GM23338 (cell line): ENCODE measurements around the gene KIAA1671. TPM values are rescaled to one million over a fixed set of nuclear protein-coding genes. Genes with fewer than 3 reads are reported as not detected.
A peak's percentile ranks its signal among the peaks of the same experiment; 100 is the strongest.

ENCODE experiments used
- ATAC-seq: fragments of 200-7000 bp; cut with Tn5 transposase; 3 replicates; pipeline ENCODE4 v1.9.1; 2020
- DNase-seq: peaks from one replicate; pipeline ENCODE4 v3.0.0-alpha.2; 2015; ENCODE audit warnings: low spot score
- H2AFZ ChIP-seq: fragments of 200-600 bp; sonication (generic); 2 replicates; pipeline ENCODE4 v1.8.0; 2016; ENCODE audit warnings: antibody characterized with exemption, mild to moderate bottlenecking, moderate library complexity
- H3F3A ChIP-seq: fragments of 200-600 bp; sonication (generic); replicated peaks from 2 replicates; pipeline ENCODE4 v1.8.0; 2017; ENCODE audit warnings: antibody characterized with exemption, mixed run types, low read depth
- H3K27ac ChIP-seq: fragments of 200-600 bp; sonication (generic); 2 replicates; pipeline ENCODE4 v1.6.1; 2016; ENCODE audit warnings: low read depth
- H3K27me3 ChIP-seq: fragments of 200-600 bp; sonication (generic); 2 replicates; pipeline ENCODE4 v1.8.0; 2016; ENCODE audit warnings: mild to moderate bottlenecking, mixed run types, moderate library complexity; ENCODE audit not compliant: insufficient read depth
- H3K36me3 ChIP-seq: fragments of 200-600 bp; sonication (generic); 2 replicates; pipeline ENCODE4 v1.8.0; 2016; ENCODE audit warnings: mild to moderate bottlenecking; ENCODE audit not compliant: insufficient read depth
- H3K4me1 ChIP-seq: fragments of 200-600 bp; sonication (generic); 2 replicates; pipeline ENCODE4 v1.8.0; 2016; ENCODE audit warnings: mild to moderate bottlenecking, moderate library complexity; ENCODE audit not compliant: insufficient read depth
- H3K4me2 ChIP-seq: fragments of 200-600 bp; sonication (generic); 2 replicates; pipeline ENCODE4 v1.7.1; 2017; ENCODE audit warnings: mixed run types
- H3K4me3 ChIP-seq: fragments of 200-600 bp; sonication (generic); 2 replicates; pipeline ENCODE4 v1.6.1; 2016; ENCODE audit warnings: mixed run types
- H3K79me2 ChIP-seq: fragments of 200-600 bp; sonication (generic); replicated peaks from 2 replicates; pipeline ENCODE4 v1.8.0; 2017; ENCODE audit warnings: mild to moderate bottlenecking; ENCODE audit not compliant: insufficient read depth
- H3K9me2 ChIP-seq: fragments of 200-600 bp; sonication (generic); 2 replicates; pipeline ENCODE4 v1.8.0; 2017; ENCODE audit not compliant: insufficient read depth
- H4K20me1 ChIP-seq: fragments of 200-600 bp; sonication (generic); replicated peaks from 2 replicates; pipeline ENCODE4 v1.8.0; 2017; ENCODE audit warnings: mild to moderate bottlenecking; ENCODE audit not compliant: insufficient read depth
- H3K27ac Mint-ChIP-seq: 2 replicates; pipeline ENCODE4 v1.8.0; 2020; ENCODE audit warnings: inconsistent platforms, mild to moderate bottlenecking, moderate library complexity, mixed read lengths
- H3K27me3 Mint-ChIP-seq: 3 replicates; pipeline ENCODE4 v1.8.0; 2022; ENCODE audit warnings: low read depth, mild to moderate bottlenecking, moderate library complexity, mixed read lengths, inconsistent platforms; ENCODE audit not compliant: insufficient read depth, poor library complexity
- H3K36me3 Mint-ChIP-seq: 3 replicates; pipeline ENCODE4 v1.8.0; 2021; ENCODE audit warnings: low read depth, mild to moderate bottlenecking, inconsistent platforms, moderate library complexity, mixed read lengths
- H3K4me1 Mint-ChIP-seq: 3 replicates; pipeline ENCODE4 v1.8.0; 2020; ENCODE audit warnings: mild to moderate bottlenecking, inconsistent platforms, mixed read lengths
- H3K4me3 Mint-ChIP-seq: 3 replicates; pipeline ENCODE4 v1.8.0; 2021; ENCODE audit warnings: moderate library complexity, mild to moderate bottlenecking, inconsistent platforms, mixed read lengths
- H3K9me3 Mint-ChIP-seq: 3 replicates; pipeline ENCODE4 v1.8.0; 2020; ENCODE audit warnings: moderate library complexity, mild to moderate bottlenecking, inconsistent platforms, mixed read lengths
- CREB1 ChIP-seq: fragments of 250-450 bp; sonication (Bioruptor Pico); IDR thresholded peaks from 2 replicates; pipeline ENCODE4 v1.5.0; 2020; ENCODE audit warnings: low read depth, mild to moderate bottlenecking, moderate library complexity
- EZH2 ChIP-seq: fragments of 200-600 bp; sonication (generic); IDR thresholded peaks from one replicate; pipeline ENCODE4 v1.8.0; 2017; ENCODE audit warnings: antibody characterized with exemption, mild to moderate bottlenecking, low read depth; ENCODE audit not compliant: unreplicated experiment
- EZH2phosphoT487 ChIP-seq: fragments of 200-600 bp; sonication (generic); IDR thresholded peaks from one replicate; pipeline ENCODE4 v1.8.1; 2018; ENCODE audit warnings: antibody characterized with exemption; ENCODE audit not compliant: unreplicated experiment
- JUNB ChIP-seq: IDR thresholded peaks from one replicate; pipeline ENCODE4 v1.6.1; 2016; ENCODE audit warnings: antibody characterized with exemption; ENCODE audit not compliant: unreplicated experiment
- POLR2AphosphoS5 ChIP-seq: IDR thresholded peaks from 2 replicates; pipeline ENCODE4 v1.6.1; 2016; ENCODE audit warnings: antibody characterized with exemption, low read depth
- ZNF114 ChIP-seq: fragments of 250-450 bp; sonication (Bioruptor Pico); IDR thresholded peaks from 2 replicates; pipeline ENCODE4 v1.5.0; 2020; ENCODE audit warnings: mild to moderate bottlenecking, moderate library complexity
- ZNF331 ChIP-seq: fragments of 250-450 bp; sonication (Bioruptor Pico); IDR thresholded peaks from 2 replicates; pipeline ENCODE4 v1.5.0; 2020; ENCODE audit warnings: low read depth, mild to moderate bottlenecking, moderate library complexity
- polyA plus RNA-seq: library from polyadenylated mRNA; unstranded; fragments of >200 nt; fragmentation: Nextera tagmentation; extraction: Ambion mirVana; gene quantifications from 2 replicates; pipeline ENCODE4 v1.2.1, GENCODE V29; 2016
- total RNA-seq: library from RNA; depleted of rRNA; stranded (reverse); fragments of >200 nt; shearing (Covaris generic); gene quantifications from 2 replicates; pipeline ENCODE4 v1.2.3, GENCODE V29; 2014
- TF ChIP-seq, protein P1 (sequence below), 2 experiments: fragments of 200-600 bp in 1 of 2; sonication (generic) in 1 of 2; conservative IDR thresholded peaks; 2 replicates each; pipeline versions ENCODE4 v1.5.1 to v1.6.1; 2016 to 2017; ENCODE audit warnings: antibody characterized with exemption in 2 of 2, low read depth in 2 of 2, mild to moderate bottlenecking in 2 of 2, moderate library complexity in 1 of 2
- TF ChIP-seq, protein P2 (sequence below): IDR thresholded peaks from one replicate; pipeline ENCODE4 v1.6.1; 2018; ENCODE audit warnings: antibody characterized with exemption; ENCODE audit not compliant: unreplicated experiment
- TF ChIP-seq, protein P3 (sequence below): IDR thresholded peaks from 2 replicates; pipeline ENCODE4 v1.6.1; 2016; ENCODE audit warnings: antibody characterized with exemption

Gene KIAA1671
- total and polyA plus RNA-seq, 2 experiments from 2014 or later: 6.1 to 27.2 TPM

DNA sequence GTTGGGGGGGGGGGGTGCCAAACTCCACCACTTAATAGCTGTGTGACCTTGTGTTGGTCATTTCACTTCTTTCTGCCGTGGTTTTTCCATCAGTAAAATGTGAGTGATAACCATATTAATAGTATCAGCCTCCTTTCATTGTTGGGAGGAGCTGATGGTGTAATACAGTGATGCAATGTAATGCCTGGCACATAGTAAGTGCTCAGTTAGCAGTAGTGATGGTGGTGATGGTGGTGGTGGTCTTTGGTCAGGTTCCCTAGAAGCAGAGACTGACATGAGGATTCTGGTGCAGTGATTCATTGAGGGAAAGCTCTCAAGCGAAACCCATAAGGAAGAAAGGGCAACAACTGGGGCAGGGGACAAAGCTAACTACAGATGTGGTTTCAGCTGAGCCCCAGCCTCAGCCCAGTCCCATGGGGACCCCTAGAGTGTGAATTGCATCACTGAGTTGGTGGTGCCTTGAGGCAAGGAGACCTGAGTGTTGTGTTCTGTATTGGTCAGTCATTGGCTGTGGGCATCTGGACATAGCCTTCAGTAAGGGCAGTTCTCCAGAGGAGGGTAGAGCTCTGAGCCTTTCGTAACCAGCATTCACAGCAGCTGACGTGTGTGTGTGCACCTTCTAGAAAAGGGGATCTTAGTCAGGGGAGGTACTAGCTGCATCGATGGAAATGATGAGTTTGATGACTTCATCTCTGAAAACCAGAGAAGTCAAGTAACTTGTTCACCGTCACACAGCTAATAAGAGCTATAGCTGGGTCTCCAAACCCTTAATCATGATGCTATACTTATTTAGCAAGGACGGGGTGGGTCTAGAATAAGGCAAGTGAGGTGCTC, 153.5 kb downstream of the KIAA1671 start:
- Histone ChIP-seq H3K4me1 (peaks cover 6% of the 10 kb centered on the region; the same call in 1 of the 2 replicates), H3K4me3 (no peak overlapping the region), H2AFZ (no peak overlapping the region), H4K20me1 (no peaks in the 10 kb centered on the region; the same call in 1 of the 2 replicates), H3K27ac (no peak overlapping the region), H3K36me3 (no peaks in the 10 kb centered on the region), H3K27me3 (no peaks in the 10 kb centered on the region), H3K79me2 (no peaks in the 10 kb centered on the region), H3F3A (peaks cover 2% of the 10 kb centered on the region; the same call in 1 of the 2 replicates), H3K4me2 (no peak overlapping the region), H3K9me2 (no peaks in the 10 kb centered on the region)
- H3K4me3 Mint-ChIP-seq: no peak overlapping the region
- ATAC-seq (no peak), DNase-seq (no peak)
- no peaks in the 10 kb centered on the region; the same call in 2 of the 3 replicates for H3K9me3 Mint-ChIP-seq
- H3K27me3 Mint-ChIP-seq: peaks cover 5% of the 10 kb centered on the region
- TF ChIP-seq, protein P1, sequence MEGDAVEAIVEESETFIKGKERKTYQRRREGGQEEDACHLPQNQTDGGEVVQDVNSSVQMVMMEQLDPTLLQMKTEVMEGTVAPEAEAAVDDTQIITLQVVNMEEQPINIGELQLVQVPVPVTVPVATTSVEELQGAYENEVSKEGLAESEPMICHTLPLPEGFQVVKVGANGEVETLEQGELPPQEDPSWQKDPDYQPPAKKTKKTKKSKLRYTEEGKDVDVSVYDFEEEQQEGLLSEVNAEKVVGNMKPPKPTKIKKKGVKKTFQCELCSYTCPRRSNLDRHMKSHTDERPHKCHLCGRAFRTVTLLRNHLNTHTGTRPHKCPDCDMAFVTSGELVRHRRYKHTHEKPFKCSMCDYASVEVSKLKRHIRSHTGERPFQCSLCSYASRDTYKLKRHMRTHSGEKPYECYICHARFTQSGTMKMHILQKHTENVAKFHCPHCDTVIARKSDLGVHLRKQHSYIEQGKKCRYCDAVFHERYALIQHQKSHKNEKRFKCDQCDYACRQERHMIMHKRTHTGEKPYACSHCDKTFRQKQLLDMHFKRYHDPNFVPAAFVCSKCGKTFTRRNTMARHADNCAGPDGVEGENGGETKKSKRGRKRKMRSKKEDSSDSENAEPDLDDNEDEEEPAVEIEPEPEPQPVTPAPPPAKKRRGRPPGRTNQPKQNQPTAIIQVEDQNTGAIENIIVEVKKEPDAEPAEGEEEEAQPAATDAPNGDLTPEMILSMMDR (conservative IDR thresholded peaks at IDR 0.05; ENCODE audit: low read depth in 2 of 2): 0 out of 4 replicates have a peak, but pooled peaks of 1 of the 2 experiments have one; percentile 1
- TF ChIP-seq POLR2AphosphoS5 (no peak), EZH2phosphoT487 (no peak), JUNB (no peak)
- no peak overlapping the region for H3K27ac Mint-ChIP-seq
- H3K36me3 Mint-ChIP-seq: no peaks in the 10 kb centered on the region
- H3K4me1 Mint-ChIP-seq: peaks cover 7% of the 10 kb centered on the region

DNA sequence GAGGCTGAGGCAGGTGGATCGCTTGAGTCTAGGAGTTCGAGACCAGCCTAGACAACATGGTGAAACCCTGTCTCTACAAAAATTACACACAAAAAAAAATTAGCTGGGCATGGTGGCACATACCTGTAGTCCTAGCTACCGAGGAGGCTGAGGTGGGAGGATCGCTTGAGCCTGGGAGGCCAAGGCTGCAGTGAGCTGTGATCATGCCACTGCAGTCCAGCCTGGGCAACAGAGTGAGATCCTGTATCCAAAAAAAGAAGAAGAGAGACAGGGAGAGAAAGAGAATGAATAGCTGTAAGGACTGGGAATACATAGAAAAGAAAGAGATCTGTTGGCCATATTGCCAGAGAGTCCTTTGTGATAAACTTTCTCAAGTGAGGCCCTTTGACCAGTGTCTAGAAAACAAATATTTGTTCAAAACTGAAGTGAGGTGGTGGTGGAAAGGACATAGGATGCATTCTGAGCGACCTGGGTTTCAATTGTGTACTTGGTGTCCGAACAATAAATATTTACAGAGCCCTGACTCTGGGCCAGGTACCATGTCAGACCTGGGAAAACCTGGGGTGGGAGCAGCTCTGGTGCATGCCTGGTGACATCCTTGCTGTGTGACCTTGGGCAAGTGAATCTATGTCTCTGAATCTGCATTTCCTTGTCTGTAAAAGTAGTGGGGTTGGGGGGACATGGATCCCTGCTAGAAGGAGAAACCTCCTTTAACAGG, 157.5 kb downstream of the KIAA1671 start:
- Histone ChIP-seq H3K4me2 (peak overlapping the region; percentile 95; the same call in 1 of the 2 replicates), H3K9me2 (no peaks in the 10 kb centered on the region), H3K4me1 (peaks cover 19% of the 10 kb centered on the region), H2AFZ (no peak overlapping the region), H3K4me3 (peak overlapping the region; percentile 86), H3K27ac (peak overlapping the region; percentile 94; the same call in 1 of the 2 replicates), H3K79me2 (no peaks in the 10 kb centered on the region), H3F3A (peaks cover 2% of the 10 kb centered on the region; the same call in 1 of the 2 replicates), H3K27me3 (no peaks in the 10 kb centered on the region), H4K20me1 (no peaks in the 10 kb centered on the region; the same call in 1 of the 2 replicates), H3K36me3 (no peaks in the 10 kb centered on the region)
- ATAC-seq (no peak), DNase-seq (no peak)
- peaks cover 4% of the 10 kb centered on the region for H3K27me3 Mint-ChIP-seq
- H3K36me3 Mint-ChIP-seq: no peaks in the 10 kb centered on the region
- H3K27ac Mint-ChIP-seq: no peak overlapping the region; the same call in 1 of the 2 replicates
- peaks cover 27% of the 10 kb centered on the region for H3K4me1 Mint-ChIP-seq
- peak overlapping the region; percentile 80 for H3K4me3 Mint-ChIP-seq
- no peaks in the 10 kb centered on the region; the same call in 2 of the 3 replicates for H3K9me3 Mint-ChIP-seq
- no peak for TF ChIP-seq POLR2AphosphoS5
- TF ChIP-seq, protein P2, sequence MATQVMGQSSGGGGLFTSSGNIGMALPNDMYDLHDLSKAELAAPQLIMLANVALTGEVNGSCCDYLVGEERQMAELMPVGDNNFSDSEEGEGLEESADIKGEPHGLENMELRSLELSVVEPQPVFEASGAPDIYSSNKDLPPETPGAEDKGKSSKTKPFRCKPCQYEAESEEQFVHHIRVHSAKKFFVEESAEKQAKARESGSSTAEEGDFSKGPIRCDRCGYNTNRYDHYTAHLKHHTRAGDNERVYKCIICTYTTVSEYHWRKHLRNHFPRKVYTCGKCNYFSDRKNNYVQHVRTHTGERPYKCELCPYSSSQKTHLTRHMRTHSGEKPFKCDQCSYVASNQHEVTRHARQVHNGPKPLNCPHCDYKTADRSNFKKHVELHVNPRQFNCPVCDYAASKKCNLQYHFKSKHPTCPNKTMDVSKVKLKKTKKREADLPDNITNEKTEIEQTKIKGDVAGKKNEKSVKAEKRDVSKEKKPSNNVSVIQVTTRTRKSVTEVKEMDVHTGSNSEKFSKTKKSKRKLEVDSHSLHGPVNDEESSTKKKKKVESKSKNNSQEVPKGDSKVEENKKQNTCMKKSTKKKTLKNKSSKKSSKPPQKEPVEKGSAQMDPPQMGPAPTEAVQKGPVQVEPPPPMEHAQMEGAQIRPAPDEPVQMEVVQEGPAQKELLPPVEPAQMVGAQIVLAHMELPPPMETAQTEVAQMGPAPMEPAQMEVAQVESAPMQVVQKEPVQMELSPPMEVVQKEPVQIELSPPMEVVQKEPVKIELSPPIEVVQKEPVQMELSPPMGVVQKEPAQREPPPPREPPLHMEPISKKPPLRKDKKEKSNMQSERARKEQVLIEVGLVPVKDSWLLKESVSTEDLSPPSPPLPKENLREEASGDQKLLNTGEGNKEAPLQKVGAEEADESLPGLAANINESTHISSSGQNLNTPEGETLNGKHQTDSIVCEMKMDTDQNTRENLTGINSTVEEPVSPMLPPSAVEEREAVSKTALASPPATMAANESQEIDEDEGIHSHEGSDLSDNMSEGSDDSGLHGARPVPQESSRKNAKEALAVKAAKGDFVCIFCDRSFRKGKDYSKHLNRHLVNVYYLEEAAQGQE: no peak
- no peak for TF ChIP-seq ZNF114 (CRISPR knock-in tag)
- TF ChIP-seq EZH2: no peak
- TF ChIP-seq JUNB: no peak
- TF ChIP-seq, protein P3, sequence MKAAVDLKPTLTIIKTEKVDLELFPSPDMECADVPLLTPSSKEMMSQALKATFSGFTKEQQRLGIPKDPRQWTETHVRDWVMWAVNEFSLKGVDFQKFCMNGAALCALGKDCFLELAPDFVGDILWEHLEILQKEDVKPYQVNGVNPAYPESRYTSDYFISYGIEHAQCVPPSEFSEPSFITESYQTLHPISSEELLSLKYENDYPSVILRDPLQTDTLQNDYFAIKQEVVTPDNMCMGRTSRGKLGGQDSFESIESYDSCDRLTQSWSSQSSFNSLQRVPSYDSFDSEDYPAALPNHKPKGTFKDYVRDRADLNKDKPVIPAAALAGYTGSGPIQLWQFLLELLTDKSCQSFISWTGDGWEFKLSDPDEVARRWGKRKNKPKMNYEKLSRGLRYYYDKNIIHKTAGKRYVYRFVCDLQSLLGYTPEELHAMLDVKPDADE: no peak
- TF ChIP-seq CREB1 (CRISPR knock-in tag): no peak
- TF ChIP-seq ZNF331 (CRISPR knock-in tag): no peak
